Colonic mucosa (tissue), 4 donors: ENCODE data around the gene AGBL1. TPM values are rescaled to one million over a fixed set of nuclear protein-coding genes. Genes with fewer than 3 reads are reported as not detected.

Experiments
- DNase-seq: peaks from one replicate; pipeline ENCODE4 v3.0.0-alpha.2; 2020
- H3K27ac ChIP-seq: fragments of 200-600 bp; one replicate; pipeline ENCODE4 v1.8.0; 2021
- H3K27me3 ChIP-seq: fragments of 200-600 bp; one replicate; pipeline ENCODE4 v1.8.0; 2021
- H3K36me3 ChIP-seq: fragments of 200-600 bp; one replicate; pipeline ENCODE4 v1.8.0; 2021
- H3K4me1 ChIP-seq: fragments of 200-600 bp; one replicate; pipeline ENCODE4 v1.8.0; 2021; ENCODE audit warnings: mild to moderate bottlenecking
- H3K4me3 ChIP-seq: fragments of 200-600 bp; one replicate; pipeline ENCODE4 v1.8.0; 2021
- H3K9ac ChIP-seq, 2 donors: one replicate each; pipeline ENCODE4 v1.7.0; 2013; ENCODE audit warnings: control low read depth in 2 of 2, low read depth in 2 of 2, low read length in 2 of 2
- H3K9me3 ChIP-seq: fragments of 200-600 bp; one replicate; pipeline ENCODE4 v1.8.0; 2021
- intact Hi-C: fragments of 100-400 bp; cut with DNase I; formaldehyde crosslinking; loops from one replicate; pipeline ENCODE4 v1.14.1; 2022
- total RNA-seq, 2 donors: library from RNA; stranded (reverse); fragmentation: NEBNext Ultra II Directional in 1 of 2; extraction: Animal tissue kit (Norgen Biotek cat#: 25700) in 1 of 2; gene quantifications; one replicate each; pipeline ENCODE4 v1.2.1, GENCODE V29; 2021
- TF ChIP-seq, protein P1 (sequence below): fragments of 200-600 bp; IDR thresholded peaks from one replicate; pipeline ENCODE4 v1.8.0; 2022; ENCODE audit warnings: antibody characterized with exemption, mild to moderate bottlenecking
- donor health status: healthy.
- donor health status: DM: no; HTN: no; CAD: no.
- donor health status: DM: no; HTN: no; CAD: no.

Gene AGBL1
- under 1 TPM; 0.10 to 0.24 TPM for total RNA-seq

DNA sequence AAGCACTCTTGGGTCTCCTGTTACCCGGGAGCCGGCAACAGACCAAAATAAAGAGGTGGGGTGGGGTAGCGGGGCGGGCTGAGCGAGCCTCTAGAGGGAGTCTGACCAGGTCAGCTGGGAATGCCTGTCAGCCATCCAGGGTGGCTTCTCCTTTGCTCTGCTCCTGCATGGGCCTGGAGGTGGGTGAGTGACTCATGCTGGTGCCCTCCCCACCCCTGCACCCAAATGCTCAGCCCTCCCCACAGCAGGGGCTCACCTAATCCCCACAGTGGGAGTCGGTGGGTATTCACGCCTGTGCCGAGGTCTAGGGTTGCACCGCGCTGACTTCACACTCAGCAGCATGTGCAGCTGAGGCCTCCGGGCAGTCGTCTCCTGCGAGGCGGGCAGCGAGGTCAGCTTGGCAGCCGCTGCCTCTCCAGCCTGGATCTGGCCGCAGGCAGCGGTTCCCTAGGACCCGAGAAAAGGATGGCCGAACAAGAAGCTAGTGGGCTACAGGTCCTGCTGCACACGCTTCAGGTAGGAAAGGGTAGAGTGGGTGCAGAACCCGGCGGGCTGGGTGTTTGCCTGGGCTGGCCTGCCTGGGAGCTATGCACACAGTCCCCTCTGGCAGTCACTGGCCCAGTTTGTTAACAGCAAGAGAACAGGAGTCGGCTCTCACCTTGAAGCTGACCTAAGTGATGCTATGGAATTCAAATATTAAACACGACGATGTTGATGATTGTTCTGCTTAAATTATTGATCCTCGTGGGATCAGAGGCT lies at the start of gene AGBL1:
Gene AGBL1, plus strand, starts transcription at position 364 of the 759 bp plus-strand sequence.
- Histone ChIP-seq H3K4me3 (no peak within 1 kb of the TSS), H3K9ac (no peak within 1 kb of the TSS), H3K27ac (no peak within 1 kb of the TSS), H3K9me3 (no peaks in the 10 kb centered on the region), H3K27me3 (no peaks in the 10 kb centered on the region), H3K36me3 (no peaks in the 10 kb centered on the region), H3K4me1 (no peaks in the 10 kb centered on the region)
- DNase-seq: no peak
- TF ChIP-seq, protein P1, sequence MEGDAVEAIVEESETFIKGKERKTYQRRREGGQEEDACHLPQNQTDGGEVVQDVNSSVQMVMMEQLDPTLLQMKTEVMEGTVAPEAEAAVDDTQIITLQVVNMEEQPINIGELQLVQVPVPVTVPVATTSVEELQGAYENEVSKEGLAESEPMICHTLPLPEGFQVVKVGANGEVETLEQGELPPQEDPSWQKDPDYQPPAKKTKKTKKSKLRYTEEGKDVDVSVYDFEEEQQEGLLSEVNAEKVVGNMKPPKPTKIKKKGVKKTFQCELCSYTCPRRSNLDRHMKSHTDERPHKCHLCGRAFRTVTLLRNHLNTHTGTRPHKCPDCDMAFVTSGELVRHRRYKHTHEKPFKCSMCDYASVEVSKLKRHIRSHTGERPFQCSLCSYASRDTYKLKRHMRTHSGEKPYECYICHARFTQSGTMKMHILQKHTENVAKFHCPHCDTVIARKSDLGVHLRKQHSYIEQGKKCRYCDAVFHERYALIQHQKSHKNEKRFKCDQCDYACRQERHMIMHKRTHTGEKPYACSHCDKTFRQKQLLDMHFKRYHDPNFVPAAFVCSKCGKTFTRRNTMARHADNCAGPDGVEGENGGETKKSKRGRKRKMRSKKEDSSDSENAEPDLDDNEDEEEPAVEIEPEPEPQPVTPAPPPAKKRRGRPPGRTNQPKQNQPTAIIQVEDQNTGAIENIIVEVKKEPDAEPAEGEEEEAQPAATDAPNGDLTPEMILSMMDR: no peak
- intact Hi-C loops: no loop called here

DNA sequence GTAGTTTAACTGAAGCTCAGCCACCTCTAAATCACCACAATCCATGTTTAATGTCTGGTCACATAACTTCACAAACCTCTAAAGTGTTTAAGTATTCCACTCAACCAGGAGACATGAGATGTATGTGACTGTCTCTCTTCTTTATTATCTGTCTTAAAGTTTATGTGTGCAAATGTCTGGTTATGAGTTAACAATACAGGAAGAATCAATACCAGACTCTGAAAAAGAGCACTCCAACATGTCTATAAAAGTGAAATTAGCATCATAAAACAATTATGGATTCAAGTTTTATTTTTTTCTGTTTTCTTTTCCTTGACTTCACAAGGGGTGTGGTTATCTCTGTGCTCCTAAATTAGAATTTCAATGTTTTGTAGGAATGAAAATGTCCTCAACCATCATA lies 44.8 kb upstream of the AGBL1 start:
- no peak for DNase-seq
- TF ChIP-seq, protein P1: no peak
- Histone ChIP-seq H3K9me3 (no peaks in the 10 kb centered on the region), H3K36me3 (no peaks in the 10 kb centered on the region), H3K9ac (no peak overlapping the region), H3K4me3 (no peak overlapping the region), H3K27me3 (no peaks in the 10 kb centered on the region), H3K4me1 (no peaks in the 10 kb centered on the region), H3K27ac (no peak overlapping the region)
- intact Hi-C loops: no loop called here

DNA sequence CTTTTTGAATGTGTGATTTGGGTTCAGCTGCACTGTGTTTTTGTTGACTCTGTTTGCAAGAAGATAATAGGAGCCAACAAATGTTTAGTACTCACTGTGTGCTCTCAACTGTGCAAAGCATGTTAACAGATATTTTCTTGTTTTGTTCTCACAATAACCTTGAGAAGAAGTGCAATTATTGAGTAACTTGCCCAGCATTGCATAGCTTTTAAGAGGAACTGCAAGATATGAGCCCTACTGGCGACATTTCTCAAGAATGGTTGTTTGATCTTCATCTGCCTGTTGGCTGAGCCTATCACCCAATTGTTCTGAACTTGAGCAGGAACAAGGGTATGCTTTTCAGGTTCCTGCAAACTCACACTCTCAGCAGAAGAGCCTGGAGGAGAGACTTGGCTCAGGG lies 43.4 kb upstream of the AGBL1 start:
- H3K4me3 ChIP-seq: no peak overlapping the region
- H3K9me3 ChIP-seq: no peaks in the 10 kb centered on the region
- H3K27me3 ChIP-seq: no peaks in the 10 kb centered on the region
- no peak for DNase-seq
- H3K36me3 ChIP-seq: no peaks in the 10 kb centered on the region
- intact Hi-C loops: no loop called here
- H3K9ac ChIP-seq: no peak overlapping the region
- H3K27ac ChIP-seq: no peak overlapping the region
- TF ChIP-seq, protein P1: no peak
- H3K4me1 ChIP-seq: no peaks in the 10 kb centered on the region

DNA sequence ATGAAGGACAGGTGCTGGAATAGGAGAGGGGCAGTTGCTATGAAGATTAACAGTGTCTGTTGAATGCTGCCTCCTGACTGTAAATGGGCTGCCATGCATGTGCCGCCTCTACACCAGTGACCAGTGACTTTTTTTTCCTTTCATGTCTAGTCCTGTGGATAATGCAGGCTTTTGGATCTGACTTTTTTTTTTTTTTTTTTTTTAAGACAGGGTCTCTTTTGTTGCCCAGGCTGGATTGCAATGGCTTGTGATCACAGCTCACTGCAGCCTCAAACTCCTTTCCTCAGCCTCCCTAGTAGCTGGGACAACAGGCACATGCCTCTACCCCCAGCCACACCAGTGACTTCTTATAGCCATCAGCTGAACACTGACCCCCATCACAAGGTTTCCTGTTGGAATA lies 41.2 kb upstream of the AGBL1 start:
- intact Hi-C loops: no loop called here
- DNase-seq: no peak
- Histone ChIP-seq H3K9ac (no peak overlapping the region), H3K36me3 (no peaks in the 10 kb centered on the region), H3K9me3 (no peaks in the 10 kb centered on the region), H3K4me1 (no peaks in the 10 kb centered on the region), H3K27me3 (no peaks in the 10 kb centered on the region), H3K4me3 (no peak overlapping the region), H3K27ac (no peak overlapping the region)
- TF ChIP-seq, protein P1: no peak

DNA sequence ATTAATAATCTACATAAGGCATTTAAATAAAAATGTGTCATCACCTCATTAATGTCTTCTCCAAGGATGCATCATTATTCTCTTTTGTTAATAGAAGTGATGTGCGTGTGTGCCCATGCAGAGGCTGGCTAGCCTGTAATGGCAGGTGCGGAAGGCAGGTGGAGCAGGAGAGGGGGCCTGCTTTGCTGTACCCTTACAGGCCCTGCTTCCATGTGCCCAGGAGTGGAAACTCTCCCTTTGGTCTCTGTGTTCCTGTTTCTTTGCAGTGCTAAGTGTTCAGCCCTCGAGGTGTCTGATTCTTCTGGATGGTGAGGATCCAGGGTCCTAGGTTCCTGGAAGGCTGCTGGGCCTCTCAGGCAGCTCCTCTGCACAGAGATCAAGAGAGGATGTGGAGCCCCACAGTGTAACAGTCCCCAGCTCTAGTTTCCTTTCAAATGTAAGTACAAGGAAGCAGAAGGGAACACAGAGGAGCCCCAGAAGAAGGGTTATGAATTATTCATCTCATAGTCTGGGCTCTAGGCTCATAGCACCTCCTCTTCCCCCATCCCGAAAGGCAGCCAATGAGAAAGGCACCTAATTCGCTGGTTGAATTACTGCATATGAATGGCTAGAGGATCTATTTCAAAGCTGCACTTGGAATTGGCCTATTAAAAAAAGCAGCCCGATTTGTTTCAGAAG lies 39.2 kb upstream of the AGBL1 start:
- no peak overlapping the region for H3K27ac ChIP-seq
- TF ChIP-seq, protein P1: no peak
- no peaks in the 10 kb centered on the region for H3K4me1 ChIP-seq
- H3K9ac ChIP-seq: no peak overlapping the region
- H3K36me3 ChIP-seq: no peaks in the 10 kb centered on the region
- no peaks in the 10 kb centered on the region for H3K27me3 ChIP-seq
- H3K4me3 ChIP-seq: no peak overlapping the region
- intact Hi-C loops: no loop called here
- H3K9me3 ChIP-seq: no peaks in the 10 kb centered on the region
- no peak for DNase-seq
